Activated CD8-positive, alpha-beta T cell treated with anti-CD3 and anti-CD28 coated beads for 36 hours (primary cell): ENCODE data around the gene LRRC7. TPM values are rescaled to one million over a fixed set of nuclear protein-coding genes. Genes with fewer than 3 reads are reported as not detected.

Source experiments
- ATAC-seq: fragments of 200-7000 bp; cut with Tn5 transposase; one replicate; pipeline ENCODE4 v1.10.0; 2021; ENCODE audit warnings: mild to moderate bottlenecking, moderate library complexity
- CTCF ChIA-PET: fragments of 350-600 bp; sonication (Branson Sonifier 250); formaldehyde crosslinking; loops from one replicate; lab custom pipeline; 2021; ENCODE audit warnings: antibody characterized with exemption; lab: Charles Lee
- POLR2A ChIA-PET: fragments of 350-600 bp; sonication (Branson Sonifier 250); formaldehyde crosslinking; loops from one replicate; lab custom pipeline; 2021; ENCODE audit warnings: antibody characterized with exemption; lab: Charles Lee
- DNase-seq: peaks from one replicate; pipeline ENCODE4 v3.0.0-alpha.2; 2020
- H3K27ac Mint-ChIP-seq: one replicate; pipeline ENCODE4 v1.8.0; 2021; ENCODE audit warnings: mild to moderate bottlenecking, mixed read lengths
- H3K27me3 Mint-ChIP-seq: one replicate; pipeline ENCODE4 v1.8.0; 2021; ENCODE audit warnings: mixed read lengths
- H3K36me3 Mint-ChIP-seq: one replicate; pipeline ENCODE4 v1.8.0; 2021; ENCODE audit warnings: low read depth, mixed read lengths
- H3K4me1 Mint-ChIP-seq: one replicate; pipeline ENCODE4 v1.8.0; 2021; ENCODE audit warnings: low read depth, mixed read lengths
- H3K4me3 Mint-ChIP-seq: one replicate; pipeline ENCODE4 v1.8.0; 2021; ENCODE audit warnings: mild to moderate bottlenecking, moderate library complexity, mixed read lengths
- H3K9me3 Mint-ChIP-seq: one replicate; pipeline ENCODE4 v1.8.0; 2021; ENCODE audit warnings: mixed read lengths
- CTCF ChIP-seq: fragments of 200-600 bp; IDR thresholded peaks from one replicate; pipeline ENCODE4 v1.8.0; 2022; ENCODE audit warnings: antibody characterized with exemption, mild to moderate bottlenecking
- intact Hi-C: fragments of 100-400 bp; cut with micrococcal nuclease; formaldehyde crosslinking; loops from one replicate; pipeline ENCODE4 v1.10.0; 2022
- total RNA-seq, 2 experiments: library from RNA; stranded (reverse); gene quantifications; one replicate each; pipeline ENCODE4 v1.2.3, GENCODE V29; 2021

The LRRC7 gene
- total RNA-seq, 2 experiments from 2014 or later = 0.27 to 0.29 TPM

- no peak for ATAC-seq
- no peak for TF ChIP-seq CTCF
- H3K9me3 Mint-ChIP-seq = peaks cover 2% of the 10 kb centered on the region
- no peak overlapping the region for H3K27ac Mint-ChIP-seq
- POLR2A ChIA-PET = no interaction called here
- CTCF ChIA-PET = interaction anchor here (1.4 kb wide), 1 partner anchor 10 kb away, joined by 3 read pairs; no protein-coding TSS in a partner anchor
- no peak for DNase-seq
- intact Hi-C loops = no loop called here
- no peaks in the 10 kb centered on the region for H3K36me3 Mint-ChIP-seq
- H3K4me3 Mint-ChIP-seq = no peak overlapping the region
- no peaks in the 10 kb centered on the region for H3K4me1 Mint-ChIP-seq
- H3K27me3 Mint-ChIP-seq = no peaks in the 10 kb centered on the region
Measured at GRCh38 chr1:69911301-69911801, 343.6 kb downstream of the LRRC7 start.

- ATAC-seq = no peak
- H3K27me3 Mint-ChIP-seq = no peaks in the 10 kb centered on the region
- DNase-seq = no peak
- H3K4me3 Mint-ChIP-seq = no peak overlapping the region
- H3K9me3 Mint-ChIP-seq = peaks cover 2% of the 10 kb centered on the region
- H3K36me3 Mint-ChIP-seq = no peaks in the 10 kb centered on the region
- no peaks in the 10 kb centered on the region for H3K4me1 Mint-ChIP-seq
- intact Hi-C loops = no loop called here
- CTCF ChIA-PET = no interaction called here
- no peak for TF ChIP-seq CTCF
- POLR2A ChIA-PET = no interaction called here
- no peak overlapping the region for H3K27ac Mint-ChIP-seq
Measured at GRCh38 chr1:69913977-69914376, 346.3 kb downstream of the LRRC7 start.

GRCh38 chr1:69914976-69915765 lies 347.4 kb downstream of the LRRC7 start:
- ChIA-PET CTCF (no interaction called here), POLR2A (interaction anchor here (0.5 kb wide), 1 partner anchor 1448 kb away, joined by 3 read pairs; no protein-coding TSS in a partner anchor)
- Mint-ChIP-seq H3K27me3 (no peaks in the 10 kb centered on the region), H3K27ac (no peak overlapping the region), H3K4me3 (no peak overlapping the region), H3K36me3 (no peaks in the 10 kb centered on the region), H3K9me3 (no peaks in the 10 kb centered on the region), H3K4me1 (no peaks in the 10 kb centered on the region)
- no peak for TF ChIP-seq CTCF
- DNase-seq (no peak), ATAC-seq (no peak)
- intact Hi-C loops = no loop called here

- TF ChIP-seq CTCF = no peak
- peaks cover 4% of the 10 kb centered on the region for H3K9me3 Mint-ChIP-seq
- no peaks in the 10 kb centered on the region for H3K4me1 Mint-ChIP-seq
- no peaks in the 10 kb centered on the region for H3K36me3 Mint-ChIP-seq
- no peak overlapping the region for H3K27ac Mint-ChIP-seq
- ATAC-seq = no peak
- CTCF ChIA-PET = no interaction called here
- H3K4me3 Mint-ChIP-seq = no peak overlapping the region
- intact Hi-C loops = no loop called here
- POLR2A ChIA-PET = no interaction called here
- H3K27me3 Mint-ChIP-seq = no peaks in the 10 kb centered on the region
- DNase-seq = no peak
Measured at GRCh38 chr1:69919129-69919921, 351.6 kb downstream of the LRRC7 start.

- H3K36me3 Mint-ChIP-seq = no peaks in the 10 kb centered on the region
- CTCF ChIA-PET = no interaction called here
- no peak for TF ChIP-seq CTCF
- no peak for ATAC-seq
- DNase-seq = no peak
- H3K9me3 Mint-ChIP-seq = peaks cover 4% of the 10 kb centered on the region
- no peak overlapping the region for H3K4me3 Mint-ChIP-seq
- intact Hi-C loops = no loop called here
- no peaks in the 10 kb centered on the region for H3K4me1 Mint-ChIP-seq
- H3K27me3 Mint-ChIP-seq = no peaks in the 10 kb centered on the region
- no peak overlapping the region for H3K27ac Mint-ChIP-seq
- POLR2A ChIA-PET = no interaction called here
Measured at GRCh38 chr1:69919922-69920273, 352.2 kb downstream of the LRRC7 start.
